Measurements from ENCODE around the gene PEX14.
"Not testable (repeated sequence)": the region's sequence is repeated elsewhere in the genome, so short reads cannot be mapped to it uniquely, and the experiment has no call there.

Gene PEX14

DNA sequence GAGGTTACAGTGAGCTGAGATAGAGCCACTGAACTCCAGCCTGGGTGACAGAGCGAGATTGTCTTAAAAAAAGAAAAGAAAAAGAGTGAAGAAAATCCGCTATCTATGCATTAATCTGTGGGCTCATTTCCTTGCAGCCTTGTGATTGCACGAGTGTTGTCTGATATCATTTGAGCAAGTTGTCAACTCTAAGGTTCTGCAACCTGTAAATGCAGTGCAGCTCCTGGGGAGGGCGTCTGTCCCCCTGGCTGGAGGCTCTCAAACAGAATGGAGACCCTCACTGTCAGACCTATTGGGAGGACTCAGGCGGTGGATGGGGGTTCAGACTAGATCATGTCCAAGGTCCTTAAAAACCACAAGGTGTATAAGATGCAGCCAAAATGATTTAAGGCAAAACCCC is 18.7 kb upstream of the PEX14 start:
- DNase-seq (ENCODE audit: insufficient read length, low spot score) (no peak), FAIRE-seq (no peak)
- TF ChIP-seq, protein P1, sequence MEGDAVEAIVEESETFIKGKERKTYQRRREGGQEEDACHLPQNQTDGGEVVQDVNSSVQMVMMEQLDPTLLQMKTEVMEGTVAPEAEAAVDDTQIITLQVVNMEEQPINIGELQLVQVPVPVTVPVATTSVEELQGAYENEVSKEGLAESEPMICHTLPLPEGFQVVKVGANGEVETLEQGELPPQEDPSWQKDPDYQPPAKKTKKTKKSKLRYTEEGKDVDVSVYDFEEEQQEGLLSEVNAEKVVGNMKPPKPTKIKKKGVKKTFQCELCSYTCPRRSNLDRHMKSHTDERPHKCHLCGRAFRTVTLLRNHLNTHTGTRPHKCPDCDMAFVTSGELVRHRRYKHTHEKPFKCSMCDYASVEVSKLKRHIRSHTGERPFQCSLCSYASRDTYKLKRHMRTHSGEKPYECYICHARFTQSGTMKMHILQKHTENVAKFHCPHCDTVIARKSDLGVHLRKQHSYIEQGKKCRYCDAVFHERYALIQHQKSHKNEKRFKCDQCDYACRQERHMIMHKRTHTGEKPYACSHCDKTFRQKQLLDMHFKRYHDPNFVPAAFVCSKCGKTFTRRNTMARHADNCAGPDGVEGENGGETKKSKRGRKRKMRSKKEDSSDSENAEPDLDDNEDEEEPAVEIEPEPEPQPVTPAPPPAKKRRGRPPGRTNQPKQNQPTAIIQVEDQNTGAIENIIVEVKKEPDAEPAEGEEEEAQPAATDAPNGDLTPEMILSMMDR (IDR thresholded peaks at IDR 0.05; ENCODE audit: insufficient read depth, missing control alignments), result no peak

DNA sequence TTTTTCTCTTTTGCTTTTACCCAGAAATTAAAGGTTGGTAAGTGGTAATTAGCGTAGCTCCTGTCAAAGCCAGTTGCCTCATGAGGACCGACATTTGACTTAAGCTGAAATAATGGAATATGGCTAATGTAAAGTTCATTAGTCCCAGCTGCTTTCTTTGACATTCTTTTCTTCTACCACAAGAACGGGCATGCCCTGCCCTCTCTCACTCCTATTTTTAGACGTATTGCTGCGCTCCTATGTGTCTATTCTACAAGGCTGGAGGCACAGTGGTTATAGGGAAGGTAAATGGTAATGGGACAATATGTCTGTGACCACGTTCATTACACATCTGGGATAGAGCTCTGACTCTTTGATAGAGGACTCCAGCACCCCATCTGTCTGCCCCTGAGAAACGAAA is 18.1 kb upstream of the PEX14 start:
- FAIRE-seq (no peak), DNase-seq (ENCODE audit: insufficient read length, low spot score) (no peak)
- TF ChIP-seq, protein P1 (IDR thresholded peaks at IDR 0.05; ENCODE audit: insufficient read depth, missing control alignments), result no peak

DNA sequence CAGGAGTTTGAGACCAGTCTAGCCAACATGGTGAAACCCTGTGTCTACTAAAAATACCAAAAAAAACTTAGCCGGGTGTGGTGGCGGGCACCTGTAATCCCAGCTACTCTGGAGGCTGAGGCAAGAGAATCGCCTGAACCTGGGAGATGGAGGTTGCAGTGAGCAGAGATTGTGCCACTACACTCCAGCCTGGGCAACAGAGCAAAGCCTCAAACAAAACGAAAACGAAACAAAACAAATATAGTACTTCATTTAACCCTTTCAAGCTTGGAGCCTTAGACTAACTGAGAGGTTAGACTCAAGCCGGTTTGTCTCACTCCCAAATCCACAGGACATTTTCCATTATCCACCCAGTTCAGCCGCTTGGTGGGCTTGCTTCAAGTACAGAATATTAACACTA is 17.3 kb upstream of the PEX14 start:
- DNase-seq (ENCODE audit: insufficient read length, low spot score); FAIRE-seq: not testable (repeated sequence)

DNA sequence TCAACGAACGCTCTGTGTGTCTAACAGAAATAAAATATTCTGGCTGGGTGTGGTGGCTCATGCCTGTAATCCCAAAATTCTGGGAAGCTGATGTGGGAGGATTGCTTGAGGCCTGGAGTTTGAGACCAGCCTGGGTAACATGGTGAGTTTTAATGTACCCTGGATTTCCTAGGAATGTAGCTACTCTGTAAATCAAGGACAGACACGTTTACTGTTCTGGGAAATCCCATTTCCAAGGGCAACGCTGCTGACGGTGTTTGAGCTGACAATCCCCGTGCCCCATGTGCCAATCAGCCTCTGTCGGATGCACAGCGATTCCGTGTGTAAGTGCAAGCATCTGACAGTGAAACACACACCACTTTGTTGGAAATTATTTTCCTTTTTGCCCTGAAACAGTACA is 16.9 kb upstream of the PEX14 start:
- TF ChIP-seq, protein P1 (IDR thresholded peaks at IDR 0.05; ENCODE audit: insufficient read depth, missing control alignments), result no peak
- FAIRE-seq (no peak), DNase-seq (ENCODE audit: insufficient read length, low spot score) (no peak)

DNA sequence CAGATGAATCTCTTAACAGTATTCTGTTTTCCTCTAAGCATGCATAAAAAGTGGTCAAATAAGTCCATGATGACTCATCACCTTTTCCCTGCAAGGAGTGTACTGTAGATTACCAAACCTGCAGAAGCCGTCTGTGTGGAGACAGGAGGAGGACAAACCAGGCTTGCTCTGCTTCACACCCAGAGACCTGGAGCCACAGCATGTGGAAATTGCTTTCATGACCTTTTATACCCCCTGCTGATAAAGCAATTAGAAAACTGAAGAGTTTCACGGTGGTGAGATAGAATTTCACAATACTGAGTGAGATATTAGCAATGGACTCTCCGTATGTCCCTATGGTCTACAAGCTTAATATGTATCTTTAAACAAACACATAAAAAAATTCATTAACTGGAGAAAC is 15.6 kb upstream of the PEX14 start:
- DNase-seq (ENCODE audit: insufficient read length, low spot score), result no peak
- FAIRE-seq, result no peak
- TF ChIP-seq, protein P1 (IDR thresholded peaks at IDR 0.05; ENCODE audit: insufficient read depth, missing control alignments), result no peak

DNA sequence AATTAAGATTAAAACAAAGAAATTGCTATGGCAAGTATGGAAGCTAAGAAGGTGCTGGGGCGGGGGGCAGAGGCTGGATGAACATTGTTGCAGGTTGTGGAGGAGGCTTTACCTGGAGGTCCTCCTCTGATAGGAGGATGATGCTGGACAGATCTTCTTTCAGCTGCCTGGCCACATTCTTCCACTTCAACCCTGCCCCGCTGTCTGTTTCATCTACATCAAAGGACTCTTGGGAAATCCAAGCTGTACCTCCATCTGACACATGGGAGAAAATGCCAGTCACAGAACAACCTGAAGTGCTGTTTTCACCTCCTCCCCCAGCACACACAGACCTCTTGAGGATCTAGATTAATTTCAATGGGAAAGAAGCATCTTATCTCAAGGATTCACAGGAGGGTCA is 7.7 kb upstream of the PEX14 start:
- TF ChIP-seq, protein P1 (IDR thresholded peaks at IDR 0.05; ENCODE audit: insufficient read depth, missing control alignments), result no peak
- DNase-seq (ENCODE audit: insufficient read length, low spot score), result no peak
- no peak for FAIRE-seq

DNA sequence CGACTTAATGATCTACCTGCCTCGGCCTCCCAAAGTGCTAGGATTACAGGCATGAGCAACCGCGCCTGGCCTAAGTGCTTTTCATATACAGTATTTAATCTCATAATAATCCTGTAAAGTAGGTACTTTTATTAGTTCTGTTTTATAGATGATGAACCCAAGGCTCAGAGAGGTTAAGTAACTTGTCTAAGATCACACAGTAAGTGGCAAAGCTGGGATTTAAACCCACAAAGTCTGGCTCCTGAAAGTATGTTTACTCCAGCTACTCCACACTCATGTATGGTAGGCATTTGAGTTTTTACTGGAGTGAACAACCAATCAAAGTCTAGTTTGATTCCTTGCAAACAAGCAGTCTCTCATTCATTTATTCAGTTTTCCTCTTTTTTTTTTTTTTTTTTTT is 4.7 kb upstream of the PEX14 start:
- TF ChIP-seq, protein P1 (IDR thresholded peaks at IDR 0.05; ENCODE audit: insufficient read depth, missing control alignments), result no peak
- FAIRE-seq (no peak), DNase-seq (ENCODE audit: insufficient read length, low spot score) (no peak)

All from D721Med (cell line).